Activated CD4-positive, alpha-beta T cell treated with anti-CD3 and anti-CD28 coated beads, Interleukin-2, amount 50 U/mL, for 4 hours (primary cell): ENCODE results near the gene RASGRP3.
"Not testable (repeated sequence)": the region's sequence is repeated elsewhere in the genome, so short reads cannot be mapped to it uniquely, and the experiment has no call there.

Experiments used
- DNase-seq, 2 experiments: peaks; one replicate each; pipeline ENCODE4 v3.0.0-alpha.2; 2020

Gene RASGRP3

GRCh38 chr2:33457556-33458247 lies 18.7 kb upstream of the RASGRP3 start:
- DNase-seq, result no peak

- DNase-seq, result no peak
Observed at GRCh38 chr2:33458248-33458819, 18.1 kb upstream of the RASGRP3 start.

- DNase-seq, result no peak
Observed at GRCh38 chr2:33459745-33460144, 16.7 kb upstream of the RASGRP3 start.

GRCh38 chr2:33462512-33462911 lies 13.9 kb upstream of the RASGRP3 start:
- not testable (repeated sequence) for DNase-seq

- no peak for DNase-seq
Observed at GRCh38 chr2:33467413-33467812, 9.0 kb upstream of the RASGRP3 start.

- DNase-seq, result no peak
Observed at GRCh38 chr2:33469238-33469637, 7.2 kb upstream of the RASGRP3 start.

GRCh38 chr2:33475224-33476130 lies 972 bp upstream of the RASGRP3 start:
- DNase-seq, result peak; percentile 79 to 80

- no peak for DNase-seq
Observed at GRCh38 chr2:33476793-33477190, 343 bp downstream of the RASGRP3 start.

GRCh38 chr2:33477473-33478468 lies 1.3 kb downstream of the RASGRP3 start:
- no peak for DNase-seq

- DNase-seq, result no peak
Observed at GRCh38 chr2:33478968-33479731, 2.7 kb downstream of the RASGRP3 start.

GRCh38 chr2:33482518-33482917 lies 6.1 kb downstream of the RASGRP3 start:
- no peak for DNase-seq

GRCh38 chr2:33484042-33484621 lies 7.7 kb downstream of the RASGRP3 start:
- DNase-seq, result no peak

GRCh38 chr2:33485051-33485450 lies 8.6 kb downstream of the RASGRP3 start:
- no peak for DNase-seq

GRCh38 chr2:33486544-33486943 lies 10.1 kb downstream of the RASGRP3 start:
- no peak for DNase-seq

- no peak for DNase-seq
Observed at GRCh38 chr2:33488178-33488690, 11.8 kb downstream of the RASGRP3 start.

- DNase-seq, result no peak
Observed at GRCh38 chr2:33488715-33489540, 12.5 kb downstream of the RASGRP3 start.

- DNase-seq, result no peak
Observed at GRCh38 chr2:33489835-33490431, 13.5 kb downstream of the RASGRP3 start.

- no peak for DNase-seq
Observed at GRCh38 chr2:33491441-33492084, 15.1 kb downstream of the RASGRP3 start.
